HepG2 (cell line): ENCODE results near the gene LAMA5. TPM values are rescaled to one million over a fixed set of nuclear protein-coding genes. Genes with fewer than 3 reads are reported as not detected.

Experiments used
- CHD2 ChIP-seq: IDR thresholded peaks from 2 replicates; pipeline ENCODE4 v1.6.1; 2011; ENCODE audit warnings: low read depth, low read length, improper control_type of control experiment
- DR1 ChIP-seq: sonication (generic); formaldehyde crosslinking; IDR thresholded peaks from 2 replicates; pipeline ENCODE4 v1.8.0; 2021; ENCODE audit warnings: mild to moderate bottlenecking, missing genetic modification reagents, inconsistent platforms
- HNF4G ChIP-seq, 2 experiments: sonication (generic) in 1 of 2; formaldehyde crosslinking in 1 of 2; IDR thresholded peaks; 2 replicates each; pipeline versions ENCODE4 v1.4.0 to v1.6.1; 2011 to 2020; ENCODE audit warnings: borderline replicate concordance in 2 of 2, low read depth in 2 of 2, mild to moderate bottlenecking in 2 of 2, low read length in 1 of 2, missing genetic modification reagents in 1 of 2, moderate library complexity in 1 of 2
- IRF9 ChIP-seq: sonication (generic); formaldehyde crosslinking; IDR thresholded peaks from 2 replicates; pipeline ENCODE4 v1.8.0; 2022; ENCODE audit warnings: missing genetic modification reagents, mild to moderate bottlenecking, borderline replicate concordance
- KDM5A ChIP-seq: fragments of 200-600 bp; sonication (generic); IDR thresholded peaks from 2 replicates; pipeline ENCODE4 v1.7.0; 2018; ENCODE audit warnings: antibody characterized with exemption, mild to moderate bottlenecking, low read length, borderline replicate concordance
- NFKBIZ ChIP-seq: IDR thresholded peaks from 2 replicates; pipeline ENCODE4 v1.6.1; 2018; ENCODE audit warnings: missing genetic modification reagents, missing compliant biosample characterization
- PHF8 ChIP-seq: sonication (generic); formaldehyde crosslinking; IDR thresholded peaks from 2 replicates; pipeline ENCODE4 v1.5.0; 2020; ENCODE audit warnings: missing genetic modification reagents
- POLR2G ChIP-seq: fragments of 200-400 bp; formaldehyde crosslinking; IDR thresholded peaks from 2 replicates; pipeline ENCODE4 v1.6.1; 2018; ENCODE audit warnings: mild to moderate bottlenecking, low read depth, low read length, moderate library complexity
- TFDP2 ChIP-seq: sonication (generic); formaldehyde crosslinking; IDR thresholded peaks from 2 replicates; pipeline ENCODE4 v1.4.0; 2020; ENCODE audit warnings: missing genetic modification reagents
- TOPORS ChIP-seq: sonication (generic); formaldehyde crosslinking; IDR thresholded peaks from 2 replicates; pipeline ENCODE4 v1.8.0; 2023; ENCODE audit warnings: mild to moderate bottlenecking, missing genetic modification reagents
- ZFP91 ChIP-seq: sonication (generic); formaldehyde crosslinking; IDR thresholded peaks from 2 replicates; pipeline ENCODE4 v1.9.0; 2022; ENCODE audit warnings: missing genetic modification reagents, mild to moderate bottlenecking, borderline replicate concordance
- ZNF30 ChIP-seq: sonication (generic); formaldehyde crosslinking; IDR thresholded peaks from 2 replicates; pipeline ENCODE4 v1.5.0; 2020; ENCODE audit warnings: mild to moderate bottlenecking, missing genetic modification reagents
- ZNF749 ChIP-seq: sonication (generic); formaldehyde crosslinking; IDR thresholded peaks from 2 replicates; pipeline ENCODE4 v1.8.0; 2022; ENCODE audit warnings: mild to moderate bottlenecking, missing genetic modification reagents, moderate library complexity, borderline replicate concordance
- ZNF781 ChIP-seq: sonication (generic); formaldehyde crosslinking; IDR thresholded peaks from 2 replicates; pipeline ENCODE4 v1.5.1; 2020; ENCODE audit warnings: borderline replicate concordance, mild to moderate bottlenecking, missing genetic modification reagents; ENCODE audit errors: not compliant biosample characterization
- polyA plus RNA-seq, 8 experiments: library from polyadenylated mRNA; depleted of rRNA in 3 of 8; stranded (reverse) in 7 of 8; unstranded in 1 of 8; fragments of >200 nt; fragmentation: Illumina TruSeq in 4 of 8; extraction: Trizol in 4 of 8; gene quantifications; 2 replicates each; pipeline versions ENCODE4 v1.2.1 to v1.2.3, GENCODE V29; 2011 to 2016; ENCODE audit warnings: low read depth in 4 of 8, missing spikeins in 1 of 8, mixed read lengths in 1 of 8; ENCODE audit not compliant: insufficient read depth in 1 of 8
- total RNA-seq, 5 experiments: library from RNA; depleted of rRNA; stranded (reverse); fragments of >200 nt; fragmentation: Illumina TruSeq; extraction: Trizol; gene quantifications; 2 replicates each; pipeline ENCODE4 v1.2.3, GENCODE V29; 2016; ENCODE audit warnings: low read depth in 1 of 5
- TF ChIP-seq, protein P1 (sequence below): sonication (generic); formaldehyde crosslinking; IDR thresholded peaks from 2 replicates; pipeline ENCODE4 v1.5.0; 2020; ENCODE audit warnings: missing genetic modification reagents
- TF ChIP-seq, protein P2 (sequence below): sonication (generic); formaldehyde crosslinking; IDR thresholded peaks from 2 replicates; pipeline ENCODE4 v1.4.0; 2020; ENCODE audit warnings: low read depth, missing genetic modification reagents

The LAMA5 gene
- total and polyA plus RNA-seq, 2 of the 13 experiments (the other 11 are each of a cell fraction or from before 2014, with no cell fraction given): 21.0 to 44.7 TPM

DNA sequence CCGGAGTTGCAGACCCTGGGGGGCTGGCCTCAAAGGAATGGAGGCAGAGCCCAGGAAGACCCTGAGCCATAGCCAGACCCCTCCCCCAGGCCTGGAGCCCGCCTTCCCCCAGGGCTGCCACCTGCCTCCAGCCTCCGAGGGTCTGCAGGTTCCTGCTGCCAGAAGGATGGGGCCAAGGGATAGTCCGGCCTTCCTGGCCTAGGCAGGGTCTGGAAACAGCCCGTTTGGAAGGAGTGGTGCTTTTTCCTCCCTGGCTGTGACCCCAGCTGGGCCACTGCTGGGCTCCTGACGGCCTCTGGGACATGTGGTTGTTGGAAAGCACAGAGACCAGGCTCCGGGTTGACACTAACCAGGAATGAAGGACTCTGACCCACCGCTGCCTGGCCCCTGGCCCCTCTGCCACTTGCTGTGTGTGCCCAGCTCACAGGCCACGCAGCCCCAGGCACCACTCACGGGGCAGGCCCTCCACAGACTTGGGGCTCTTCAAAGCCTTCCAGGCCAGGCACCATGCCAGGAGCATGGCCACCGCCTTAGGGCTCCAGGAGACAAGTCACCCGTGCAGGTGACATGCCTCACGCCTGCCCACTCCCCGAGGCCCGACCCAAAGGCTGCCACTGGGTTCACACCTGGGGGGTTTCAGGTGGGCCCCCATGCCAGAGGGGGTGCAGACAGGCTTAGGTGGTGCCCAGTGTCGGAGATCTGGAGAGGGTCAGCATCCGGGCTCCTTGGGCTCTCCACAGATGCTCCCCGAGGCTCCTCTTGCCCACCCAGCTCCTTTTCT, 3.9 kb upstream of the LAMA5 start (continued):
- TF ChIP-seq ZNF781 (CRISPR knock-in tag) (peak; percentile 87), DR1 (no peak; the same call in 1 of the 2 replicates), ZFP91 (CRISPR knock-in tag) (peak; percentile 61; the same call in 1 of the 2 replicates), PHF8 (CRISPR knock-in tag) (peak; percentile 17; the same call in 1 of the 2 replicates), IRF9 (CRISPR knock-in tag) (0 out of 2 replicates have a peak, but pooled peaks have one; percentile 60), ZNF749 (CRISPR knock-in tag) (0 out of 2 replicates have a peak, but pooled peaks have one; percentile 60), TOPORS (CRISPR knock-in tag) (peak; percentile 72; the same call in 1 of the 2 replicates), HNF4G (IDR thresholded peaks at IDR 0.05; ENCODE audit: borderline replicate concordance, low read depth, low read length) (peak; percentile 94), HNF4G (CRISPR knock-in tag; IDR thresholded peaks at IDR 0.05; ENCODE audit: borderline replicate concordance, low read depth) (peak; percentile 94), CHD2 (no peak), TFDP2 (peak; percentile 56), ZNF30 (CRISPR knock-in tag) (peak; percentile 4; the same call in 1 of the 2 replicates), KDM5A (no peak), NFKBIZ (no peak), POLR2G (peak; percentile 52)
- TF ChIP-seq, protein P1, sequence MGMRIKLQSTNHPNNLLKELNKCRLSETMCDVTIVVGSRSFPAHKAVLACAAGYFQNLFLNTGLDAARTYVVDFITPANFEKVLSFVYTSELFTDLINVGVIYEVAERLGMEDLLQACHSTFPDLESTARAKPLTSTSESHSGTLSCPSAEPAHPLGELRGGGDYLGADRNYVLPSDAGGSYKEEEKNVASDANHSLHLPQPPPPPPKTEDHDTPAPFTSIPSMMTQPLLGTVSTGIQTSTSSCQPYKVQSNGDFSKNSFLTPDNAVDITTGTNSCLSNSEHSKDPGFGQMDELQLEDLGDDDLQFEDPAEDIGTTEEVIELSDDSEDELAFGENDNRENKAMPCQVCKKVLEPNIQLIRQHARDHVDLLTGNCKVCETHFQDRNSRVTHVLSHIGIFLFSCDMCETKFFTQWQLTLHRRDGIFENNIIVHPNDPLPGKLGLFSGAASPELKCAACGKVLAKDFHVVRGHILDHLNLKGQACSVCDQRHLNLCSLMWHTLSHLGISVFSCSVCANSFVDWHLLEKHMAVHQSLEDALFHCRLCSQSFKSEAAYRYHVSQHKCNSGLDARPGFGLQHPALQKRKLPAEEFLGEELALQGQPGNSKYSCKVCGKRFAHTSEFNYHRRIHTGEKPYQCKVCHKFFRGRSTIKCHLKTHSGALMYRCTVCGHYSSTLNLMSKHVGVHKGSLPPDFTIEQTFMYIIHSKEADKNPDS (CRISPR knock-in tag): no peak
- TF ChIP-seq, protein P2, sequence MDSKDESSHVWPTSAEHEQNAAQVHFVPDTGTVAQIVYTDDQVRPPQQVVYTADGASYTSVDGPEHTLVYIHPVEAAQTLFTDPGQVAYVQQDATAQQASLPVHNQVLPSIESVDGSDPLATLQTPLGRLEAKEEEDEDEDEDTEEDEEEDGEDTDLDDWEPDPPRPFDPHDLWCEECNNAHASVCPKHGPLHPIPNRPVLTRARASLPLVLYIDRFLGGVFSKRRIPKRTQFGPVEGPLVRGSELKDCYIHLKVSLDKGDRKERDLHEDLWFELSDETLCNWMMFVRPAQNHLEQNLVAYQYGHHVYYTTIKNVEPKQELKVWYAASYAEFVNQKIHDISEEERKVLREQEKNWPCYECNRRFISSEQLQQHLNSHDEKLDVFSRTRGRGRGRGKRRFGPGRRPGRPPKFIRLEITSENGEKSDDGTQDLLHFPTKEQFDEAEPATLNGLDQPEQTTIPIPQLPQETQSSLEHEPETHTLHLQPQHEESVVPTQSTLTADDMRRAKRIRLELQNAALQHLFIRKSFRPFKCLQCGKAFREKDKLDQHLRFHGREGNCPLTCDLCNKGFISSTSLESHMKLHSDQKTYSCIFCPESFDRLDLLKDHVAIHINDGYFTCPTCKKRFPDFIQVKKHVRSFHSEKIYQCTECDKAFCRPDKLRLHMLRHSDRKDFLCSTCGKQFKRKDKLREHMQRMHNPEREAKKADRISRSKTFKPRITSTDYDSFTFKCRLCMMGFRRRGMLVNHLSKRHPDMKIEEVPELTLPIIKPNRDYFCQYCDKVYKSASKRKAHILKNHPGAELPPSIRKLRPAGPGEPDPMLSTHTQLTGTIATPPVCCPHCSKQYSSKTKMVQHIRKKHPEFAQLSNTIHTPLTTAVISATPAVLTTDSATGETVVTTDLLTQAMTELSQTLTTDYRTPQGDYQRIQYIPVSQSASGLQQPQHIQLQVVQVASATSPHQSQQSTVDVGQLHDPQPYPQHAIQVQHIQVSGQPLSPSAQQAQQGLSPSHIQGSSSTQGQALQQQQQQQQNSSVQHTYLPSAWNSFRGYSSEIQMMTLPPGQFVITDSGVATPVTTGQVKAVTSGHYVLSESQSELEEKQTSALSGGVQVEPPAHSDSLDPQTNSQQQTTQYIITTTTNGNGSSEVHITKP: no peak; the same call in 1 of the 2 replicates
